Endothelial cell of umbilical vein (primary cell): ENCODE measurements around the gene NEURL1B. TPM values are rescaled to one million over a fixed set of nuclear protein-coding genes. Genes with fewer than 3 reads are reported as not detected.

ENCODE experiments used
- BruUV-seq: library from RNA; stranded (reverse); fragments of 400-500 nt; replicated peaks from 2 replicates; lab custom pipeline; 2021; lab: Mats Ljungman, UMichigan
- CTCF ChIA-PET: fragments of 300-600, 350-600 bp; sonication (Branson Sonifier 250); formaldehyde crosslinking; loops from one replicate; lab custom pipeline; 2021; ENCODE audit warnings: antibody characterized with exemption, inconsistent platforms; lab: Charles Lee
- POLR2A ChIA-PET: fragments of 300-600, 350-600 bp; sonication (Branson Sonifier 250); formaldehyde crosslinking; loops from one replicate; lab custom pipeline; 2021; ENCODE audit warnings: antibody characterized with exemption, inconsistent platforms; lab: Charles Lee
- DNase-seq: peaks from one replicate; pipeline ENCODE4 v3.0.0-alpha.2; 2011; ENCODE audit warnings: low read depth, low spot score
- FAIRE-seq: peaks from 2 replicates; lab custom pipeline; 2011; peaks lifted over from hg19 to GRCh38; lab: Jason Lieb, UNC
- H2AFZ ChIP-seq: 2 replicates; pipeline ENCODE4 v1.6.0; 2012; ENCODE audit warnings: low read depth, low read length, control low read depth, inconsistent platforms
- H3K27ac ChIP-seq: 2 replicates; pipeline ENCODE4 v1.5.1; 2011; ENCODE audit warnings: low read depth, mild to moderate bottlenecking, control low read depth, low read length, moderate library complexity; ENCODE audit not compliant: insufficient read depth
- H3K27me3 ChIP-seq, 2 experiments: 2 replicates each; pipeline versions ENCODE4 v1.6.0 to v1.6.1; 2011; ENCODE audit warnings: low read length in 2 of 2, mixed read lengths in 1 of 2; ENCODE audit not compliant: control insufficient read depth in 2 of 2, insufficient read depth in 2 of 2
- H3K36me3 ChIP-seq, 2 experiments: 2 replicates in 1 of 2; 3 replicates in 1 of 2; pipeline ENCODE4 v1.5.1; 2011; ENCODE audit warnings: low read length in 2 of 2, mild to moderate bottlenecking in 1 of 2, moderate library complexity in 1 of 2; ENCODE audit not compliant: control insufficient read depth in 2 of 2, insufficient read depth in 2 of 2; ENCODE audit errors: extremely low read depth in 1 of 2
- H3K4me1 ChIP-seq: 3 replicates; pipeline ENCODE4 v1.5.1; 2011; ENCODE audit warnings: mild to moderate bottlenecking, low read length; ENCODE audit not compliant: control insufficient read depth, insufficient read depth; ENCODE audit errors: extremely low read depth
- H3K4me2 ChIP-seq: 2 replicates; pipeline ENCODE4 v1.6.1; 2011; ENCODE audit warnings: low read length, control low read depth, mixed read lengths; ENCODE audit not compliant: insufficient read depth
- H3K4me3 ChIP-seq, 3 experiments: fragments of 200-600 bp in 1 of 3; sonication (generic), shearing (Covaris generic) in 1 of 3; replicated peaks in 1 of 3; 2 replicates each; pipeline ENCODE4 v1.5.1; 2011 to 2016; ENCODE audit warnings: control low read depth in 3 of 3, low read length in 3 of 3, mild to moderate bottlenecking in 2 of 3, inconsistent platforms in 1 of 3, low read depth in 1 of 3, moderate library complexity in 1 of 3; ENCODE audit not compliant: insufficient read depth in 1 of 3
- H3K79me2 ChIP-seq: 2 replicates; pipeline ENCODE4 v1.6.0; 2012; ENCODE audit warnings: low read length, inconsistent platforms; ENCODE audit not compliant: control insufficient read depth, insufficient read depth
- H3K9ac ChIP-seq: replicated peaks from 2 replicates; pipeline ENCODE3; 2011; ENCODE audit warnings: low read length, control low read depth; ENCODE audit not compliant: insufficient read depth; ENCODE audit errors: extremely low read depth
- H3K9me1 ChIP-seq: replicated peaks from 3 replicates; pipeline ENCODE4 v1.6.0; 2011; ENCODE audit warnings: mild to moderate bottlenecking, low read length; ENCODE audit not compliant: control insufficient read depth, insufficient read depth; ENCODE audit errors: extremely low read depth
- H3K9me3 ChIP-seq: replicated peaks from 2 replicates; pipeline ENCODE4 v1.5.1; 2012; ENCODE audit warnings: low read length, inconsistent platforms; ENCODE audit not compliant: control insufficient read depth, insufficient read depth
- H4K20me1 ChIP-seq: replicated peaks from 2 replicates; pipeline ENCODE3; 2011; ENCODE audit warnings: mild to moderate bottlenecking, low read length; ENCODE audit not compliant: control insufficient read depth, insufficient read depth; ENCODE audit errors: extremely low read depth
- CTCF ChIP-seq, 2 donors: IDR thresholded peaks; 1 replicate in 1 of 2; 2 replicates in 1 of 2; pipeline ENCODE4 v1.5.1; 2011; ENCODE audit warnings: low read length in 2 of 2, mild to moderate bottlenecking in 2 of 2, moderate library complexity in 2 of 2, control low read depth in 1 of 2, inconsistent platforms in 1 of 2, low read depth in 1 of 2; ENCODE audit not compliant: insufficient read depth in 1 of 2; ENCODE audit errors: extremely low read depth in 1 of 2
- EZH2 ChIP-seq: IDR thresholded peaks from 2 replicates; pipeline ENCODE4 v1.6.1; 2012; ENCODE audit warnings: borderline replicate concordance, low read depth, mild to moderate bottlenecking, moderate library complexity, low read length, inconsistent platforms; ENCODE audit not compliant: severe bottlenecking
- FOS ChIP-seq: IDR thresholded peaks from 2 replicates; pipeline ENCODE4 v1.6.1; 2011; ENCODE audit warnings: mild to moderate bottlenecking, low read length, moderate library complexity, borderline replicate concordance; ENCODE audit not compliant: insufficient read depth
- GATA2 ChIP-seq: IDR thresholded peaks from 2 replicates; pipeline ENCODE4 v1.7.0; 2011; ENCODE audit warnings: low read depth, mild to moderate bottlenecking, moderate library complexity, mixed read lengths, low read length; ENCODE audit not compliant: insufficient read length, insufficient read depth
- JUN ChIP-seq: IDR thresholded peaks from 2 replicates; pipeline ENCODE4 v1.6.1; 2011; ENCODE audit warnings: borderline replicate concordance, low read depth; ENCODE audit not compliant: insufficient read length, insufficient read depth
- MAX ChIP-seq: IDR thresholded peaks from 2 replicates; pipeline ENCODE4 v1.6.1; 2011; ENCODE audit not compliant: insufficient read depth, insufficient read length
- MYC ChIP-seq: IDR thresholded peaks from one replicate; pipeline ENCODE4 v1.6.1; 2011; ENCODE audit warnings: mild to moderate bottlenecking, low read depth, low read length
- POLR2A ChIP-seq: IDR thresholded peaks from 2 replicates; pipeline ENCODE4 v1.6.1; 2012; ENCODE audit warnings: low read depth, mild to moderate bottlenecking, control low read depth, low read length
- POLR2AphosphoS5 ChIP-seq: IDR thresholded peaks from 2 replicates; pipeline ENCODE4 v1.6.1; 2012; ENCODE audit warnings: low read depth, mild to moderate bottlenecking, control low read depth, low read length, moderate library complexity; ENCODE audit not compliant: insufficient read depth
- dilution Hi-C: fragments of 300-500 bp; cut with MboI; formaldehyde crosslinking; loops from one replicate; pipeline ENCODE4 v1.15.0; 2019; ENCODE audit warnings: low sequenced_read_pairs; ENCODE audit not compliant: extremely low pct_ligation_motif_present
- intact Hi-C: fragments of 100-400 bp; cut with micrococcal nuclease; formaldehyde crosslinking; loops from one replicate; pipeline ENCODE4 v1.10.0; 2022
- polyA plus RNA-seq, 4 experiments: library from polyadenylated mRNA; depleted of rRNA in 3 of 4; stranded (reverse) in 3 of 4; unstranded in 1 of 4; fragments of >200 nt; gene quantifications; 2 replicates each; pipeline versions ENCODE4 v1.2.1 to v1.2.3, GENCODE V29; 2011 to 2012; ENCODE audit warnings: missing spikeins in 1 of 4
- total RNA-seq: library from RNA; stranded (reverse); gene quantifications from 2 replicates; pipeline ENCODE4 v1.2.3, GENCODE V29; 2021

Gene NEURL1B
- total and polyA plus RNA-seq, 2 donors (not counting 3 experiments of a cell fraction or from before 2014, with no cell fraction given) = 0.44 to 1.6 TPM

- FAIRE-seq = no peak
- Histone ChIP-seq H3K9me1 (no peaks in the 10 kb centered on the region), H3K4me3 (no peak overlapping the region), H2AFZ (no peak overlapping the region), H3K27me3 (peaks cover 0 to 2% of the 10 kb centered on the region in 2 experiments), H3K27ac (no peak overlapping the region), H3K4me1 (no peaks in the 10 kb centered on the region), H4K20me1 (no peaks in the 10 kb centered on the region), H3K9ac (no peak overlapping the region), H3K9me3 (no peaks in the 10 kb centered on the region), H3K36me3 (no peaks in the 10 kb centered on the region), H3K4me2 (no peak overlapping the region), H3K79me2 (no peaks in the 10 kb centered on the region)
- intact Hi-C loops (no loop called here), dilution Hi-C loops (no loop called here)
- no TSS peak for BruUV-seq
- POLR2A ChIA-PET = no interaction called here
- no peak for TF ChIP-seq GATA2
- TF ChIP-seq MYC = no peak
- no peak for TF ChIP-seq FOS
- no peak for TF ChIP-seq EZH2
- no peak for TF ChIP-seq MAX
- no peak for TF ChIP-seq POLR2AphosphoS5
- TF ChIP-seq JUN = no peak
- TF ChIP-seq POLR2A = no peak
- TF ChIP-seq CTCF (IDR thresholded peaks at IDR 0.05; ENCODE audit: extremely low read depth in 1 of 2, insufficient read depth in 1 of 2, low read depth in 1 of 2, low read length in 2 of 2) = no peak
- CTCF ChIA-PET = no interaction called here
- no peak for DNase-seq
These were observed 20.6 kb upstream of the NEURL1B start for GRCh38 chr5:172620506-172620905.
